Right lung (tissue), 5 donors: ENCODE results near the gene SMARCA4. TPM values are rescaled to one million over a fixed set of nuclear protein-coding genes. Genes with fewer than 3 reads are reported as not detected.

Experiments
- DNase-seq, 2 donors: peaks; one replicate each; pipeline ENCODE4 v3.0.0-alpha.2; 2013
- polyA plus RNA-seq, 5 donors: library from polyadenylated mRNA; unstranded; fragments of 120-200 nt; gene quantifications; one replicate each; pipeline versions ENCODE4 v1.2.1 to v1.2.3, GENCODE V29; 2013; ENCODE audit warnings: inconsistent platforms in 1 of 5, low replicate concordance in 1 of 5; ENCODE audit not compliant: insufficient read length in 5 of 5, insufficient read depth in 1 of 5

SMARCA4 gene
- polyA plus RNA-seq, 5 donors = 119 to 173 (median 124) TPM

DNA sequence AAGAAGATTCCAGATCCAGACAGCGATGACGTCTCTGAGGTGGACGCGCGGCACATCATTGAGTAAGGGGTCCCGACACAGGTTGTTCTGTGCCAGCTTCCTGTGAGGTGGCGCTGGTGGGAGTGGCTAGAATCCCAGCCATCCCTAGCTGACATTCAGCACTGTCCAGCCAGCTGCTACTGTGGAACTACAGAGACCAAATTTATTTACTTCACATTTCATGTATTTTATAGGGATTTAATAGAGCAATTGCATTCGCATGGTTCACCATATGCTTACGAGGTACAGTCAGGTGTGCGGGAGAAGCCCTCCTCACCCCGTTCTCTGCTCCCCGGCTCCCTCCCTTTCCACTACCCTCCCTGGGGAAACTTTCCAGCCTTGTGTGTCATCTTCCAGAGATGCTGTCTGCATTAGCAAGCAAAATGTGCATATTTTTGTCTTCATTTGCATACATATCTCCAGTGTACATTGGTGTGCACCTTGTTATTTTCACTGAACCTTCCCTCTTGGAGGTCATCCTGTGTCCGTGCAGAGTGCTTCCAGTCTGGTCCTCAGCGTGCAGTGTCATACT, 47.2 kb downstream of the SMARCA4 start:
- no peak for DNase-seq

- no peak for DNase-seq
Observed at GRCh38 chr19:11010041-11010440, 49.2 kb downstream of the SMARCA4 start.

DNA sequence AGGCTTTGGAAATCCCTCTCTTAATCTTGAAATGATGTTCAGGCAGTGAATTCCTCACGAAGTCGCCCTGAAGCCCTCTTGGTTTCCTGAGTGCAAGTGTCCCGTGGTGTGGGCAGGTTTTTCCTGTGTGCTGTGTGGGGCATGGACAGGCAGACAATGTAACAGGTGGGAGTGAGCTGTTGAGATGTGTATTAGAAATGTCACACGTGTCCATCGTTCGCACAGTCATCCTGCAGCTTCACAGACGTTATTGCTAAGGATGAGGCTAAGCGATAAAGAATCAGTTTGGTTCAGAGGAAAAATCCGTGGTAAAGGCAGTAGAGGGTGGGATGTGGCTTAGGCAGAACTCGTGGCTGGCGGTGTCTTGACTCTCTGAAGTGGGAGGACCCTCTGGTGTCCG, 51.7 kb downstream of the SMARCA4 start:
- no peak for DNase-seq

GRCh38 chr19:11013771-11014170, 52.9 kb downstream of the SMARCA4 start:
- DNase-seq = no peak

DNA sequence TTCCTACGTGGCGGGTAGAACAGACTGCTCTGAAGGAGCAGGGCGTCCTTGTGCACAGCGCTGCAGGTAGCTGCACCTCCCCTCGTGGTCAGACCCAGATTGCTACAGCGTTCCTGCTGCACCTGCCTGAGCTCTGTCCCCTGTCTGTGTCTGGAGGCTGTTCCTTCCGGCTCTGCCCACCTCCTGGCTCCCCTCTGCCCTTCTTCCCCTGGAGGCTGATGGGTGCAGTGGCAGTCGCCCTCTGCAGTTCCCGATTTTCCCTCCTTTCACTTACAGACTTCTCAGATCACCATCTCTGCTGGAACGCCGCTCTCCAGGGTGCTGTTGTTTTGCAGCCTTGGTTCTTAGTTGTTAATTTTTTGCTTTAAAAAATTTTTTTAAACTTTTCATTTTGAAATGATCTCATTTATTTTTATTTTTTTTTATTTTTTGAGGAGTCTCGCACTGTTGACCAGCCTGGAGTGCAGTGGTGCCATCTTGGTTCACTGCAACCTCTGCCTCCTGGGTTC, 53.6 kb downstream of the SMARCA4 start:
- no peak for DNase-seq

DNA sequence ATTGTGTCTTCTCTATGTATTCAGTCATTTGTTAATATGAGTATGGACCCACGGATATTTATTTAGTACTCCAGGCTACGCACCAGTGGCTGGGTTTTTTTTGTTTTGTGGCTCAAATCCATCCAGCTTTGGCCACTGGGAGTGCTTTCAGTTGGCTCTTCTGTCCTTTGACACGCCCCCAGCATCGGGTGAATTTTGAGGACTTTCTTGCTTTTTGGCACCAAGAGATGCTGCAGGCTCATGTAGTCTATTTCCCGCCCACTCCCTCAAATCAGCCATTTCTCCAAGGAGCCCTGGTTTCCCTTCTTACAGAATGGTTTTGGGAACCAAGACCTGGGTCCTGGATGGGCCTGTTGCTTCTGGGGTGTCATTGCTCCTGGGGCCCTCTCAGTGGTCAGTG, 55.8 kb downstream of the SMARCA4 start:
- DNase-seq = no peak

GRCh38 chr19:11017275-11018035, 56.6 kb downstream of the SMARCA4 start:
- DNase-seq = no peak

- no peak for DNase-seq
Observed at GRCh38 chr19:11018179-11018578, 57.3 kb downstream of the SMARCA4 start.

DNA sequence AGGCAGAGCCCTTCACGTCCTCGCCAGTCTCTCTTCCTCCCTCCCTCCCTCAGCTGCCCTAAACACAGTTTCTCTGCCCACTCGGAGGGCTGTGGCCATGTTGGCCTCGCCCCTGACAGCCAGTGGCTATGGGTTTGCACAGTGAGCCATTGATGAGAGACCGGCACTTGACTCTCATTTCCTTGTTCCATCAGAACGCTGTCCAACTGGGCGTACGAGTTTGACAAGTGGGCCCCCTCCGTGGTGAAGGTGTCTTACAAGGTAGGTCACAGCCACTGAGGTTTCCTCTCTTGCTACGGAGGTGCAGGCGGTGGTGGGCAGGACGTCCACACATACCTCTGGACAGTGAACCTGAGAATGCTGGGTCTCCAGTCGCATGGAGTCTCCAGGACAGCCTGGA, 57.9 kb downstream of the SMARCA4 start:
- DNase-seq = peak; percentile 39 to 56

GRCh38 chr19:11019262-11019661, 58.4 kb downstream of the SMARCA4 start:
- no peak for DNase-seq

DNA sequence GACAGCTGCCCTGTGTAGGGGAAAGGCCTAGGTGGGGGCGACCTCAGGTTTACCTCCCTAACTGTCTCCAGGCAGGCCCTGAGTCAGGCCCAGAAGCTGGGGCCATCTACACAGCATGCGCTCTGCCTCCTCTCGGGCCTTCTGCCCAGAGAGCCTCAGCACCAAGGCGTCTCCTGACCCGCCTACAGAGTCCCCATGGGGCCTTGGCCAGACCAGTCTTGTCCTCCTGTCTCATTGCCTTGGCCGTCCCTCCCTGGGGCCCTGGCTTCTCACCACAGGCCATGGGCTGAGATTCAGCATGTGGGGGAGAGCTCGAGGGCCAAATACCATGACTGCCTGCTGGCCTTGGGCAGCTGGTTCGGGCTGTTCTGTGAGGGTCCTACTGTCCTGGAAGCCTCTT, 59.0 kb downstream of the SMARCA4 start:
- DNase-seq = no peak

GRCh38 chr19:11020423-11020822, 59.6 kb downstream of the SMARCA4 start:
- DNase-seq = no peak

DNA sequence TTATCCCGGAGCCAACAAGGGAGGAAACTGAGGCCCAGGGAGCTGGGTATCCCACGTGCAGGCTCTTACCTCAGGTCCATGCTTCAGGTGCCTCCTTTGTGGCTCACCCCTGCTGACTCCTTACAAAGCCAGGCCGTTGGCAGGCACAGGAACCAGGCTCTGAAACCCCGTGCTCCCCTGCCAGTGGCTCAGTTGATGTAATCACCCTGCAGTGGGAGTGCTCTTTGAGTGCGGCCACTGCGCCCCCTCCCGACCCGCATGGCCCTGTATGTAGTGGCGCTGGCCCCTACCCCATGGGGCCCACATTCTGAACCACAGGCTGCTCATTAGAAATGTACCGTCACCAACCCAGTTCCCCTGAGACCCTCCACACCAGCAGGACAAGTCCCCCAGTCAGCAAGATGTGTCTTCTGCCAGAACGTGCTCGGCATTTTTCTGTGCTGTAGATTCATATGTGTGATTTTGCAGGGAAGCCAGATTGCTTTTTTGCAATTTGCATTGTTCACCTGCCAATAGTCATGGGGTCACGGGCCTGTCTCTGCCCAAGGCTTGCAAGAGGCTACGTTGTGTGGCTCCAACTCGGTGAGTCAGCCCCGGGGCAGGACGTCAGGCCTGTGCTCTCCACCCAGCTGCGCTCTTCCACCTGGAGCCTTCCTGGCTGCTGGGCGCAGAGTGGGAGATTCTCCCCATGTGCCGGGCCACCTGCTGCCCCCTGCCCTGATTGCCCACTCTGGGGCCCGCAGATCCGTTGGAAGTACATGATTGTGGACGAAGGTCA, 60.3 kb downstream of the SMARCA4 start:
- no peak for DNase-seq

GRCh38 chr19:11021760-11022144, 60.9 kb downstream of the SMARCA4 start:
- DNase-seq = no peak

GRCh38 chr19:11023016-11023415, 62.2 kb downstream of the SMARCA4 start:
- DNase-seq = no peak

- no peak for DNase-seq
Observed at GRCh38 chr19:11023710-11024109, 62.9 kb downstream of the SMARCA4 start.

GRCh38 chr19:11024259-11024658, 63.4 kb downstream of the SMARCA4 start:
- no peak for DNase-seq

DNA sequence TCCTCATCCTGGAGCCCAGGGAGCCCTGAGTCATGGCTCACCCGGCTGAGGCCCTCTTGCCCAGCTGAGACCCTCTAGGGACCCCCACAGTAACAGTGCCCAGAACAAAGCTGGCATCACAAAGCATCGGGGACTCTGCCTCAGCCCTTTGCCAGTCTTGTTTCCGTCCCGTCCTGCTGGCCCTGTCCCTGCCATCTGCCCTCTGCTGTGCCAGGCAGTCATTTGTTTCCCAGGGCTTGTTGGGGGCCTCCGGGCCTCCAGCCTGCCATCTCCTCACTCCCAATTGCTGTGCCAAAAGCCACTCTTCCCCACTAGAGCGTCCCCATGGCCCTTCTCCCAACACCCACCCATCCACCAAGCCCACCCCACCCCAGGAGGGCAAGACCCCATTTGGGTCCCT, 64.2 kb downstream of the SMARCA4 start:
- no peak for DNase-seq

DNA sequence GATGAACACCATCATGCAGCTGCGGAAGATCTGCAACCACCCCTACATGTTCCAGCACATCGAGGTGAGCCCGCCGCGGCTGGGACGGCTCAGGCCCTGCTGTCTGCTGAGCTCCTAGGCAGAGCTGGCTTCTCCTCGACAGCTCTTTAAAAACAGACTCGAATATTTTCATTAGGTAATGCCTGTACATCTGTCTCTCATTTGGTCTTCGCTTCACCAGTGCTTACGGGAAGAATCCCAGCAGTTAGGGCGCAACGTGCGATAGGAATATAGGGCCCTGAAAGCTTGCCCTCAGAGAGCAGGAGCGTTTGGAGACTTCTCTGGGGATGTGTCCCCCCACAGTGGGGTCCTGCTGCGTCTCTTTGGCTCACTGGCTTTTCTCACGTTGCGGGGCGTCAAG, 64.6 kb downstream of the SMARCA4 start:
- no peak for DNase-seq

- DNase-seq = no peak
Observed at GRCh38 chr19:11025997-11026396, 65.2 kb downstream of the SMARCA4 start.

DNA sequence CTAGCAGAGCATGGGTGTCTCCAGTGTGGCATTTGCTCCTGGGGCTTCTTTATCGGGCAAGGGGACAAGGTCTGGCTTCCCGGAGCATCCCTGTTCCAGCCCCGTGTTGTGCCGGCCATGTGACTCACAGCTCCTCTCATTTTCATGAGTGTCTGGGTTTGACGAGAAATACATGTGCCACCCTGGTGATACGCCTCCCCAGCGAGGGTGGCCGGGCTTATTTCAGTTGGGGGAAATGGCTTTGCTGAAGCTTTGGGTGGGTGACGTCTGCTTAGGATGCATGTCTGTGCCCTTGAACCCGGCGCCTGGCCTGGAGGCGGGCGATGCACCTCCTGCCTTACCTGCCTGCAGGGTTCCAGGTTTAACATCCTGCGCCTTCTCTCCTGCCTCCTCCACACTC, 66.6 kb downstream of the SMARCA4 start:
- no peak for DNase-seq

GRCh38 chr19:11028146-11028545, 67.3 kb downstream of the SMARCA4 start:
- DNase-seq = no peak
